Cardiac septum (tissue), 1 donor: Measurements from ENCODE around the gene KCND2. TPM values are rescaled to one million over a fixed set of nuclear protein-coding genes. Genes with fewer than 3 reads are reported as not detected.

ENCODE experiments used
- DNase-seq: peaks from one replicate; pipeline ENCODE4 v3.0.0-alpha.2; 2020; ENCODE audit warnings: low spot score
- intact Hi-C: fragments of 100-400 bp; cut with DNase I; formaldehyde crosslinking; loops from one replicate; pipeline ENCODE4 v1.14.0; 2022
- total RNA-seq: library from RNA; stranded (reverse); fragmentation: NEBNext Ultra II Directional; extraction: Animal tissue kit (Norgen Biotek cat#: 25700); gene quantifications from one replicate; pipeline ENCODE4 v1.2.1, GENCODE V29; 2021
- donor health status: DM: no; HTN: no; CAD: no.

The KCND2 gene
- total RNA-seq, 1 donor from 2014 or later, result 0.22 TPM

GRCh38 chr7:120723465-120724385, 450.8 kb downstream of the KCND2 start:
- intact Hi-C loops, result no loop called here
- DNase-seq, result no peak

GRCh38 chr7:120724448-120724847, 451.5 kb downstream of the KCND2 start:
- DNase-seq, result no peak
- intact Hi-C loops, result no loop called here

DNA sequence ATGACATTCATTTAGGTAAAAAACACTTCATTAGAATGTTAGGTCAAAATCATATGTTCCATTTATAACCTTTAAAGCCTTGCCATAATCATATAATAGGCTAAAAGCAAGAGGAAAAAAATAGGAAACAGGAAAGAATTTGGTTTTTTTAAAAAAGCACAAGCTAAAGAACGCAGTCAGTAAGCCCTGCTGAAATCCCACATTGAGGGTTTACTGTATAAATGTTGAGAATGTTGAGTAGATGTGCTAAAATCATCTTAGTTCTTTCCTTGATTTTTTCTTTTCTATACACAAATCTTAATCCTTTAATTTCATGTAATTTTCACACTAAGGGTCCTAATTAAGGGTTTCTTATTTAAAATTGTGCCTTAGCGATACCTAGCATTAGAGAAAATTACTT, 452.0 kb downstream of the KCND2 start:
- DNase-seq, result no peak
- intact Hi-C loops, result no loop called here

GRCh38 chr7:120725376-120726039, 452.5 kb downstream of the KCND2 start:
- DNase-seq, result no peak
- intact Hi-C loops, result no loop called here

DNA sequence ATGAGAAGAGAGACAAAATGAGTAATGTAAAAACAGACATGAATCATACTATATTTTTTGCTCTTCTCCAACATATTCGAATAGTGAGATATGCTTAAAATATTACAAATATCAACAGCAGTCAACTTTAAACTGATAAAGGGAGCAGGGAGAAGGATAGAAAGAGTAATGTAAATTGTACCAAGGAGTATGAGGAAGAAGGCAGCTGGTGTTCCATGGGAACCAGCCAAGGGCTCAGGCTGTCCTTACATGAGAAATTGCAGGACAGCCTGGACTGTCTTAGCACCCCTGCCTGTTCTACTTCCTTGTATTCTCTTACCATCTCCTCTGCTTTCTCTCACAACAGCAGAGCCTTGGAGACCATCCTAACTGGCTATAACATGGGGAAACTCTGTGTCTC, 456.3 kb downstream of the KCND2 start:
- no peak for DNase-seq
- intact Hi-C loops, result no loop called here

DNA sequence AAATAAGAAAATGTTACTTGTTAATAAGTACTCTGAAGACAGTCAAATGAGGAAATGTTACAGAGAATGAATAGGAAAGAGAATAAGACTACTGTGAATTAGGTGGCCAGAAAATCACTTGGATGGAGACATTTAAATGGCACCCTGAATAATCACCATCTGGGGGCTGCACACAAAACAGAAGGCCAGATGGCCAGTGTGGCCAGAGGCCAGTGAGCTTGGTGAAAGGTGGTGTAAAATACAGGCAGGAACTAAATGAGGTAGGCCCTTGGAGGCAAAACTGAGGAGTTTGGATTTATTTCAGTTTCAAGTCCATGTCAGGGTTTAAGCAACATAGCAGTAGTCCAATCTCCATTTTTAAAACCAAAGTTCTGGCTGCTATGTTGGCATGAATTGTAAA, 458.3 kb downstream of the KCND2 start:
- DNase-seq, result no peak
- intact Hi-C loops, result no loop called here

- intact Hi-C loops, result no loop called here
These were observed 459.3 kb downstream of the KCND2 start for GRCh38 chr7:120732256-120732655.

DNA sequence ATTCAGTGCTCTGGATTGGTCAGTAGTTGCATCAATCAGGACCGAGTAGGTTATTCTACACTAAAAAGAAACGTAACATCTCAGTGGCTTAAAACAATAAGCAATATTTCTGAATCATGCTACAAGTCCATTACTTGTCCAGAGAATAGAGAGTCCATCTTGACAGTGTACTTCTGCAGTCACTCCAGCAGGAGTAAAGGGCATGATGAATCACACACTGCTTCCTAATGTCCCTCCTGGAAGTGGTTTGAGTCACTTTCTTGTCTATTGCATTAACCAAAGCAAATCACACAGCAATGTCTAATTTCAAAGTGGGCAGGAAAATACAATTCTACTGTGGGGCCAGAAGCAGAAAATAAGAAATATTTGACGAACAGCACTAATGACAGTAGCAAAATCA, 460.2 kb downstream of the KCND2 start:
- intact Hi-C loops, result no loop called here

More at GRCh38 chr7:120732256-120732655, 459.3 kb downstream of the KCND2 start:
- no peak for DNase-seq

GRCh38 chr7:120733835-120734234, 460.9 kb downstream of the KCND2 start:
- DNase-seq, result no peak
- intact Hi-C loops, result no loop called here

More for the DNA sequence above, 460.2 kb downstream of the KCND2 start:
- no peak for DNase-seq

GRCh38 chr7:120735791-120736190, 462.8 kb downstream of the KCND2 start:
- intact Hi-C loops, result no loop called here
- DNase-seq, result no peak

GRCh38 chr7:120738816-120739215, 465.8 kb downstream of the KCND2 start:
- no peak for DNase-seq

DNA sequence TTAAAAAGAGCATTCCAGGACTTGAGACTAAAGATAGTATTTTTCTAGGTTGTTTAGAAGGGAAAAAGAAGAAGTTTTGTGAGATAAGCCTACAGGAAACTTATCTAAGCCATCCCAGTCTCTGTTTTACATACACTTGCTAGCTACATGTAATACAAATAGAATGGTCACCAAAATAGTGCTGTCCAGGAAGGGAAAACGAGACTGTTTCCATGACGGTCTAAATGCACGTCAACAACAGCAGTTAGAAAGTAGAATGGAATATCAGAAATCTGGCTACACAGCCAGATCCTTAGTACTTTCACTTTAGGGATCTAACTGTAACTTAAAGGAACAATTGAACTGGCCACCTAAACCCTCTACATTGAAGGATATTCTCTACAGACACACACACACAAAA, 467.4 kb downstream of the KCND2 start:
- intact Hi-C loops, result no loop called here
- DNase-seq, result no peak

More at GRCh38 chr7:120738816-120739215, 465.8 kb downstream of the KCND2 start:
- intact Hi-C loops, result no loop called here

GRCh38 chr7:120741371-120742042, 468.5 kb downstream of the KCND2 start:
- DNase-seq, result no peak
- intact Hi-C loops, result no loop called here

GRCh38 chr7:120742372-120742771, 469.4 kb downstream of the KCND2 start:
- DNase-seq, result no peak
- intact Hi-C loops, result no loop called here

DNA sequence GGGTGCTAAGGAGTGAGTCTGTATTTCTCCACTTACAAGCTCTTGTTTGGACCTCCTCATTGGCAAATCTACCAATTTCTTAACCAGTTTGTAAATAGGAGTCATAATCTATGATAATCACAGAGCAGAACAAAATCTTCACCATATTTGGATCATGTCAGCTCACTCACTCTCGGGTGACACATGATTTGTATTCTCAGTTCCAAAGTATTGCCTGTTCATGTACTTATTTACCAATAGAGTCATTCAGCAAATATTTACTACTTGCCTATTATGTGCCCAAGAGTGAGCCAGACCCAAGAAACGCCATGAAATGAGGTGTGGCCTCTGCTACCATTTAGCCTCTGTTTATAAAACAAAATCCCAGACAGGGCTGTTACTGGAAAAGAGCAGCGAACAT, 470.2 kb downstream of the KCND2 start:
- DNase-seq, result no peak
- intact Hi-C loops, result no loop called here

- intact Hi-C loops, result no loop called here
- no peak for DNase-seq
These were observed 487.1 kb downstream of the KCND2 start for GRCh38 chr7:120760050-120760449.

DNA sequence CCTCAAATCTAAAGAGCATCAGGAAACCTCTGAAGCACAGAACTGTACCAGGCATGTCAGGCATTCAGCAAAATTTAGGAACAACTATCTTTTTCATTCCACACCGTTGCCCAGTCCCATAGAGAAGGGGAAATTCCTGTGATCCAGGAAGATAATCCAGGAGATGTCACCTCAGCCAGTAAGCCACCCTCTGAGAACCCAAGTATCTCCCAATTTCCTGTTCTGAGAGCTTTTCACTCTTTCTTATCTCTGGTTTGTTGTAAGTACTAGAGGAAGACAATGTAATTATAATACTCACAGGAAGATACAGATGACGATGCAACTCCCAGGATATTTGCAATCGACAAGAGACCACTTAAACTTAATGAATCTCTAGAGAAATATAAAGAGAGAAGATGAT, 487.9 kb downstream of the KCND2 start:
- no peak for DNase-seq
- intact Hi-C loops, result no loop called here

DNA sequence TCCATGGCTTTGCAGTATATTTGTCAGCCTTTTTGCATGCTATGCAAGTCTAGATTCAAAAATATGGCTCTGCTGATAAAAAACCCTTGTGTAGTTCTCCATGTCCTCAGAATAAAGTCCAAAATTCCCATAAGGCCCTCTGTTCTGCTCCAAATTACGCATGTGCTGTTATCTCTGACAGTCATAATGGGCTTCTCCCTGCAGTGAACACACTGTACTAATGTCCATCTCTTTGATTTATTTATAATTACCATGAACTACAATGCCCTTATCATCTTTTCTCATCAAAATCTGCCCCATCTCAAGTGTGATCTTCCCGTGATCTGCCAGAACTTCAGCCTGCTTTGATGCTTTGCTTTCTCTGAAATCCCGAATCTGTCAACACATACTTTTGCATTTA, 497.2 kb downstream of the KCND2 start:
- intact Hi-C loops, result no loop called here
- no peak for DNase-seq

- no peak for DNase-seq
- intact Hi-C loops, result no loop called here
These were observed 501.5 kb downstream of the KCND2 start for GRCh38 chr7:120774481-120774880.

- no peak for DNase-seq
- intact Hi-C loops, result no loop called here
These were observed 502.8 kb downstream of the KCND2 start for GRCh38 chr7:120775755-120776154.
